ENCODE results near the gene CD83. TPM values are rescaled to one million over a fixed set of nuclear protein-coding genes. Genes with fewer than 3 reads are reported as not detected.

Gene CD83
- total RNA-seq, 1 experiment from 2014 or later, result 7.0 TPM

GRCh38 chr6:14102383-14102782 is 15.2 kb upstream of the CD83 start:
- H3K9me3 ChIP-seq (ENCODE audit: control insufficient read depth, low read depth, low read length), result peaks cover 10% of the 10 kb centered on the region
- H3K56ac ChIP-seq (ENCODE audit: insufficient read length, low read depth, low read length), result no peak overlapping the region
- no peaks in the 10 kb centered on the region for H3K23me2 ChIP-seq (ENCODE audit: insufficient read length, low read depth, low read length, poor library complexity, severe bottlenecking)
- no peak overlapping the region for H2BK20ac ChIP-seq (ENCODE audit: low read depth, low read length, poor library complexity, severe bottlenecking)
- no peak for DNase-seq
- no peak overlapping the region for H3K27ac ChIP-seq (ENCODE audit: insufficient read length, low read depth, low read length)
- H4K20me1 ChIP-seq (ENCODE audit: control insufficient read depth, insufficient read depth, insufficient read length), result no peaks in the 10 kb centered on the region
- Mint-ChIP-seq H3K4me1 (0 out of 4 replicates have a peak, but pooled peaks cover 0 to 3% of the 10 kb centered on the region in 2 experiments), H3K4me3 (no peak overlapping the region), H3K27ac (no peak overlapping the region), H3K27me3 (ENCODE audit: low read depth) (peaks cover 16% of the 10 kb centered on the region), H3K9me3 (peaks cover 16% of the 10 kb centered on the region in 2 experiments), H3K36me3 (ENCODE audit: insufficient read depth in 1 of 3, low read depth in 3 of 3) (peaks cover 11 to 16% (median 12%) of the 10 kb centered on the region in 3 experiments)
- H3K14ac ChIP-seq (ENCODE audit: insufficient read depth, low read length), result no peak overlapping the region
- no peak overlapping the region for H2BK15ac ChIP-seq (ENCODE audit: low read depth, low read length)
- no peak overlapping the region for H3K4me2 ChIP-seq (ENCODE audit: insufficient read depth, insufficient read length, low read length)
- no CpG with 5 or more reads among the region's 3 CpGs for WGBS (ENCODE audit: extremely low coverage, insufficient read length, low lambda C conversion rate)
- TF ChIP-seq, protein P1, sequence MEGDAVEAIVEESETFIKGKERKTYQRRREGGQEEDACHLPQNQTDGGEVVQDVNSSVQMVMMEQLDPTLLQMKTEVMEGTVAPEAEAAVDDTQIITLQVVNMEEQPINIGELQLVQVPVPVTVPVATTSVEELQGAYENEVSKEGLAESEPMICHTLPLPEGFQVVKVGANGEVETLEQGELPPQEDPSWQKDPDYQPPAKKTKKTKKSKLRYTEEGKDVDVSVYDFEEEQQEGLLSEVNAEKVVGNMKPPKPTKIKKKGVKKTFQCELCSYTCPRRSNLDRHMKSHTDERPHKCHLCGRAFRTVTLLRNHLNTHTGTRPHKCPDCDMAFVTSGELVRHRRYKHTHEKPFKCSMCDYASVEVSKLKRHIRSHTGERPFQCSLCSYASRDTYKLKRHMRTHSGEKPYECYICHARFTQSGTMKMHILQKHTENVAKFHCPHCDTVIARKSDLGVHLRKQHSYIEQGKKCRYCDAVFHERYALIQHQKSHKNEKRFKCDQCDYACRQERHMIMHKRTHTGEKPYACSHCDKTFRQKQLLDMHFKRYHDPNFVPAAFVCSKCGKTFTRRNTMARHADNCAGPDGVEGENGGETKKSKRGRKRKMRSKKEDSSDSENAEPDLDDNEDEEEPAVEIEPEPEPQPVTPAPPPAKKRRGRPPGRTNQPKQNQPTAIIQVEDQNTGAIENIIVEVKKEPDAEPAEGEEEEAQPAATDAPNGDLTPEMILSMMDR (conservative IDR thresholded peaks at IDR 0.05), result no peak
- no peak overlapping the region for H3K23ac ChIP-seq (ENCODE audit: insufficient read length, low read depth, low read length)
- H2BK5ac ChIP-seq (ENCODE audit: insufficient read length, low read length), result no peak overlapping the region
- H3K79me2 ChIP-seq (ENCODE audit: insufficient read depth, low read length), result no peaks in the 10 kb centered on the region
- no peak overlapping the region for H2BK120ac ChIP-seq (ENCODE audit: low read depth, low read length, poor library complexity, severe bottlenecking)
- H3T11ph ChIP-seq (ENCODE audit: low read length), result no peak overlapping the region
- no peak overlapping the region for H4K91ac ChIP-seq (ENCODE audit: insufficient read length, low read depth, low read length)
- H4K8ac ChIP-seq (replicated peaks; ENCODE audit: insufficient read length, low read depth, low read length), result no peak overlapping the region
- no peak overlapping the region for H4K5ac ChIP-seq (ENCODE audit: insufficient read length, low read depth, low read length)
- no peak overlapping the region for H2AFZ ChIP-seq (ENCODE audit: low read length)
- H2BK12ac ChIP-seq (ENCODE audit: insufficient read length, low read depth, low read length), result no peak overlapping the region
- H3K9ac ChIP-seq (ENCODE audit: extremely low read depth, insufficient read length, low read length), result no peak overlapping the region
- H3K18ac ChIP-seq (ENCODE audit: insufficient read length, low read depth, low read length), result no peak overlapping the region
- H3K4me1 ChIP-seq (ENCODE audit: insufficient read depth, low read length), result no peaks in the 10 kb centered on the region
- H2AK5ac ChIP-seq (ENCODE audit: insufficient read length, low read length), result no peak overlapping the region
- no peak overlapping the region for H3K4ac ChIP-seq (ENCODE audit: low read depth, low read length)
- H3K27me3 ChIP-seq (ENCODE audit: insufficient read depth, low read length), result no peaks in the 10 kb centered on the region
- no peaks in the 10 kb centered on the region for H3K79me1 ChIP-seq (ENCODE audit: insufficient read depth, low read depth, low read length, poor library complexity, severe bottlenecking)
